GM12872 (cell line): ENCODE measurements around the gene SLC7A14.
A peak's percentile ranks its signal among the peaks of the same experiment; 100 is the strongest.

ENCODE experiments used
- TF ChIP-seq, protein P1 (sequence below): IDR thresholded peaks from 3 replicates; pipeline ENCODE4 v1.5.1; 2011; ENCODE audit warnings: low read depth, mild to moderate bottlenecking, low read length, moderate library complexity; ENCODE audit not compliant: insufficient read depth

The SLC7A14 gene

GRCh38 chr3:170436697-170437096 lies 149.2 kb downstream of the SLC7A14 start:
- TF ChIP-seq, protein P1, sequence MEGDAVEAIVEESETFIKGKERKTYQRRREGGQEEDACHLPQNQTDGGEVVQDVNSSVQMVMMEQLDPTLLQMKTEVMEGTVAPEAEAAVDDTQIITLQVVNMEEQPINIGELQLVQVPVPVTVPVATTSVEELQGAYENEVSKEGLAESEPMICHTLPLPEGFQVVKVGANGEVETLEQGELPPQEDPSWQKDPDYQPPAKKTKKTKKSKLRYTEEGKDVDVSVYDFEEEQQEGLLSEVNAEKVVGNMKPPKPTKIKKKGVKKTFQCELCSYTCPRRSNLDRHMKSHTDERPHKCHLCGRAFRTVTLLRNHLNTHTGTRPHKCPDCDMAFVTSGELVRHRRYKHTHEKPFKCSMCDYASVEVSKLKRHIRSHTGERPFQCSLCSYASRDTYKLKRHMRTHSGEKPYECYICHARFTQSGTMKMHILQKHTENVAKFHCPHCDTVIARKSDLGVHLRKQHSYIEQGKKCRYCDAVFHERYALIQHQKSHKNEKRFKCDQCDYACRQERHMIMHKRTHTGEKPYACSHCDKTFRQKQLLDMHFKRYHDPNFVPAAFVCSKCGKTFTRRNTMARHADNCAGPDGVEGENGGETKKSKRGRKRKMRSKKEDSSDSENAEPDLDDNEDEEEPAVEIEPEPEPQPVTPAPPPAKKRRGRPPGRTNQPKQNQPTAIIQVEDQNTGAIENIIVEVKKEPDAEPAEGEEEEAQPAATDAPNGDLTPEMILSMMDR, result no peak

GRCh38 chr3:170432416-170432815 lies 153.5 kb downstream of the SLC7A14 start:
- TF ChIP-seq, protein P1, result no peak

GRCh38 chr3:170431054-170431453 lies 154.8 kb downstream of the SLC7A14 start:
- TF ChIP-seq, protein P1, result 0 out of 3 replicates have a peak, but pooled peaks have one; percentile 7

- TF ChIP-seq, protein P1, result no peak
These were observed 156.8 kb downstream of the SLC7A14 start for GRCh38 chr3:170429050-170429449.

GRCh38 chr3:170428095-170428494 lies 157.8 kb downstream of the SLC7A14 start:
- TF ChIP-seq, protein P1, result no peak

DNA sequence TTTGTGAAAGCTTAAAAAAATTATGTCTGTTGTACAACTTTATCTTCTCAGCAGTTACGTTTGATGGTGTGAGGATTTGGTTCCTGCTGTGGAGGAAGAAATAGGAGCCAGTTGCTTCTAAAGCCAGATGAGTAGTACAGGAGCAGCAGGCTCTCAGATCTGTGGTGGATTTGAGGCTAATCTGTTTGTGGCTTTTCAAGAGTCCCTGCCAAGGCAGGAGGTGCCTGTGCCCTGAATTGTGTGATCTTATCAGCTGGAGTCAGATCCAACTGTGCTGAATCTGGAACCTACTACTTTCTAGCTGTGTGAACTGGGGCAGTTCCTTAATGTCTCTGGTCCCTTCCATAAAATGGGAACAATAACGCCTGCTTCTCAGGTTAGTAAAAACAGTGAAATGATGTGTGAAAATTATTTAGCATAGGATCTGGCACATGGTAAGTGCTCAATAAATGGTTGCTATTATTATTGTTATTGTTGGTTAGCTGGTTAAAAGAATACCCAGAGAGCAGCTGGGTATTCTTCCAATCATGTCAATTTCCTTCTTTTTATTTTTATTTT lies 159.6 kb downstream of the SLC7A14 start:
- TF ChIP-seq, protein P1, result no peak

GRCh38 chr3:170425491-170426239 lies 160.2 kb downstream of the SLC7A14 start:
- TF ChIP-seq, protein P1, result no peak
